ENCODE measurements around the gene BOD1L1.
"Not testable (repeated sequence)": the region's sequence is repeated elsewhere in the genome, so short reads cannot be mapped to it uniquely, and the experiment has no call there.

BOD1L1 gene

GRCh38 chr4:13588954-13589353 lies 38.6 kb downstream of the BOD1L1 start:
- Histone ChIP-seq H3K9me3 (ENCODE audit: control insufficient read depth in 1 of 2, low read length in 2 of 2) (no peaks in the 10 kb centered on the region), H3K4me3 (ENCODE audit: low read depth in 1 of 2, low read length in 2 of 2) (no peak overlapping the region), H3K27me3 (ENCODE audit: low read depth, low read length) (no peaks in the 10 kb centered on the region), H3K4me1 (ENCODE audit: control insufficient read depth in 1 of 2, insufficient read depth in 2 of 2, low read length in 2 of 2) (peaks cover 0 to 24% of the 10 kb centered on the region in 2 donors), H3K27ac (ENCODE audit: low read length) (no peak overlapping the region), H3K36me3 (ENCODE audit: control insufficient read depth in 1 of 2, insufficient read depth in 2 of 2, low read length in 2 of 2) (peaks cover 41 to 46% of the 10 kb centered on the region in 2 donors)

GRCh38 chr4:13584481-13584880 lies 43.0 kb downstream of the BOD1L1 start:
- H3K36me3 ChIP-seq (ENCODE audit: control insufficient read depth in 1 of 2, insufficient read depth in 2 of 2, low read length in 2 of 2) = peaks cover 60 to 66% of the 10 kb centered on the region in 2 donors
- no peaks in the 10 kb centered on the region for H3K9me3 ChIP-seq (ENCODE audit: control insufficient read depth in 1 of 2, low read length in 2 of 2)
- no peak overlapping the region for H3K4me3 ChIP-seq (ENCODE audit: low read depth in 1 of 2, low read length in 2 of 2)

GRCh38 chr4:13580036-13580435 lies 47.5 kb downstream of the BOD1L1 start:
- no peaks in the 10 kb centered on the region for H3K4me1 ChIP-seq (ENCODE audit: control insufficient read depth in 1 of 2, insufficient read depth in 2 of 2, low read length in 2 of 2)
- H3K9me3 ChIP-seq (ENCODE audit: control insufficient read depth in 1 of 2, low read length in 2 of 2) = no peaks in the 10 kb centered on the region
- H3K27ac ChIP-seq (ENCODE audit: low read length) = no peak overlapping the region
- no peak overlapping the region for H3K4me3 ChIP-seq (ENCODE audit: low read depth in 1 of 2, low read length in 2 of 2)
- H3K36me3 ChIP-seq (ENCODE audit: control insufficient read depth in 1 of 2, insufficient read depth in 2 of 2, low read length in 2 of 2) = peaks cover 67 to 78% of the 10 kb centered on the region in 2 donors
- H3K27me3 ChIP-seq (ENCODE audit: low read depth, low read length) = no peaks in the 10 kb centered on the region

More at GRCh38 chr4:13584481-13584880, 43.0 kb downstream of the BOD1L1 start:
- Histone ChIP-seq H3K27ac (ENCODE audit: low read length) (no peak overlapping the region), H3K4me1 (ENCODE audit: control insufficient read depth in 1 of 2, insufficient read depth in 2 of 2, low read length in 2 of 2) (peaks cover 0 to 3% of the 10 kb centered on the region in 2 donors), H3K27me3 (ENCODE audit: low read depth, low read length) (no peaks in the 10 kb centered on the region)

GRCh38 chr4:13577660-13578059 lies 49.9 kb downstream of the BOD1L1 start:
- peaks cover 63 to 75% of the 10 kb centered on the region in 2 donors for H3K36me3 ChIP-seq (ENCODE audit: control insufficient read depth in 1 of 2, insufficient read depth in 2 of 2, low read length in 2 of 2)

GRCh38 chr4:13570916-13571315 lies 56.6 kb downstream of the BOD1L1 start:
- H3K9me3 ChIP-seq (ENCODE audit: control insufficient read depth in 1 of 2, low read length in 2 of 2) = no peaks in the 10 kb centered on the region
- peaks cover 51 to 68% of the 10 kb centered on the region in 2 donors for H3K36me3 ChIP-seq (ENCODE audit: control insufficient read depth in 1 of 2, insufficient read depth in 2 of 2, low read length in 2 of 2)
- no peak overlapping the region for H3K4me3 ChIP-seq (ENCODE audit: low read depth in 1 of 2, low read length in 2 of 2)
- H3K27me3 ChIP-seq (ENCODE audit: low read depth, low read length) = no peaks in the 10 kb centered on the region
- no peak overlapping the region for H3K27ac ChIP-seq (ENCODE audit: low read length)
- no peaks in the 10 kb centered on the region for H3K4me1 ChIP-seq (ENCODE audit: control insufficient read depth in 1 of 2, insufficient read depth in 2 of 2, low read length in 2 of 2)

More at GRCh38 chr4:13577660-13578059, 49.9 kb downstream of the BOD1L1 start:
- no peaks in the 10 kb centered on the region for H3K4me1 ChIP-seq (ENCODE audit: control insufficient read depth in 1 of 2, insufficient read depth in 2 of 2, low read length in 2 of 2)
- H3K4me3 ChIP-seq (ENCODE audit: low read depth in 1 of 2, low read length in 2 of 2) = no peak overlapping the region
- no peak overlapping the region for H3K27ac ChIP-seq (ENCODE audit: low read length)
- H3K27me3 ChIP-seq (ENCODE audit: low read depth, low read length) = no peaks in the 10 kb centered on the region
- no peaks in the 10 kb centered on the region for H3K9me3 ChIP-seq (ENCODE audit: control insufficient read depth in 1 of 2, low read length in 2 of 2)

- Histone ChIP-seq H3K27ac (ENCODE audit: low read length) (no peak overlapping the region), H3K4me3 (ENCODE audit: low read depth in 1 of 2, low read length in 2 of 2) (no peak overlapping the region), H3K9me3 (ENCODE audit: control insufficient read depth in 1 of 2, low read length in 2 of 2) (no peaks in the 10 kb centered on the region), H3K36me3 (ENCODE audit: control insufficient read depth in 1 of 2, insufficient read depth in 2 of 2, low read length in 2 of 2) (peaks cover 33 to 50% of the 10 kb centered on the region in 2 donors), H3K27me3 (ENCODE audit: low read depth, low read length) (no peaks in the 10 kb centered on the region), H3K4me1 (ENCODE audit: control insufficient read depth in 1 of 2, insufficient read depth in 2 of 2, low read length in 2 of 2) (no peaks in the 10 kb centered on the region)
Observed at GRCh38 chr4:13567125-13567524, 60.4 kb downstream of the BOD1L1 start.

GRCh38 chr4:13562876-13563275 lies 64.6 kb downstream of the BOD1L1 start:
- peaks cover 0 to 15% of the 10 kb centered on the region in 2 donors for H3K36me3 ChIP-seq (ENCODE audit: control insufficient read depth in 1 of 2, insufficient read depth in 2 of 2, low read length in 2 of 2)
- no peaks in the 10 kb centered on the region for H3K4me1 ChIP-seq (ENCODE audit: control insufficient read depth in 1 of 2, insufficient read depth in 2 of 2, low read length in 2 of 2)
- H3K27me3 ChIP-seq (ENCODE audit: low read depth, low read length) = no peaks in the 10 kb centered on the region
- no peak overlapping the region for H3K4me3 ChIP-seq (ENCODE audit: low read depth in 1 of 2, low read length in 2 of 2)
- no peaks in the 10 kb centered on the region for H3K9me3 ChIP-seq (ENCODE audit: control insufficient read depth in 1 of 2, low read length in 2 of 2)
- H3K27ac ChIP-seq (ENCODE audit: low read length) = no peak overlapping the region

- no peaks in the 10 kb centered on the region for H3K4me1 ChIP-seq (ENCODE audit: control insufficient read depth in 1 of 2, insufficient read depth in 2 of 2, low read length in 2 of 2)
- no peaks in the 10 kb centered on the region for H3K9me3 ChIP-seq (ENCODE audit: control insufficient read depth in 1 of 2, low read length in 2 of 2)
- no peak overlapping the region for H3K4me3 ChIP-seq (ENCODE audit: low read depth in 1 of 2, low read length in 2 of 2)
- no peak overlapping the region for H3K27ac ChIP-seq (ENCODE audit: low read length)
- peaks cover 0 to 4% of the 10 kb centered on the region in 2 donors for H3K36me3 ChIP-seq (ENCODE audit: control insufficient read depth in 1 of 2, insufficient read depth in 2 of 2, low read length in 2 of 2)
- H3K27me3 ChIP-seq (ENCODE audit: low read depth, low read length) = no peaks in the 10 kb centered on the region
Observed at GRCh38 chr4:13561673-13562072, 65.9 kb downstream of the BOD1L1 start.

- not testable (repeated sequence) for H3K27me3 ChIP-seq (ENCODE audit: low read depth, low read length); H3K27ac ChIP-seq (ENCODE audit: low read length); H3K4me3 ChIP-seq (ENCODE audit: low read depth in 1 of 2, low read length in 2 of 2)
Observed at GRCh38 chr4:13560111-13560510, 67.4 kb downstream of the BOD1L1 start.

GRCh38 chr4:13559413-13559812 lies 68.1 kb downstream of the BOD1L1 start:
- Histone ChIP-seq H3K36me3 (ENCODE audit: control insufficient read depth in 1 of 2, insufficient read depth in 2 of 2, low read length in 2 of 2) (no peaks in the 10 kb centered on the region), H3K9me3 (ENCODE audit: control insufficient read depth in 1 of 2, low read length in 2 of 2) (no peaks in the 10 kb centered on the region), H3K4me1 (ENCODE audit: control insufficient read depth in 1 of 2, insufficient read depth in 2 of 2, low read length in 2 of 2) (no peaks in the 10 kb centered on the region), H3K4me3 (ENCODE audit: low read depth in 1 of 2, low read length in 2 of 2) (no peak overlapping the region), H3K27me3 (ENCODE audit: low read depth, low read length) (no peaks in the 10 kb centered on the region), H3K27ac (ENCODE audit: low read length) (no peak overlapping the region)

More at GRCh38 chr4:13560111-13560510, 67.4 kb downstream of the BOD1L1 start:
- H3K9me3 ChIP-seq (ENCODE audit: control insufficient read depth in 1 of 2, low read length in 2 of 2); H3K36me3 ChIP-seq (ENCODE audit: control insufficient read depth in 1 of 2, insufficient read depth in 2 of 2, low read length in 2 of 2); H3K4me1 ChIP-seq (ENCODE audit: control insufficient read depth in 1 of 2, insufficient read depth in 2 of 2, low read length in 2 of 2): not testable (repeated sequence)

- Histone ChIP-seq H3K9me3 (ENCODE audit: control insufficient read depth in 1 of 2, low read length in 2 of 2) (no peaks in the 10 kb centered on the region), H3K27ac (ENCODE audit: low read length) (no peak overlapping the region), H3K4me1 (ENCODE audit: control insufficient read depth in 1 of 2, insufficient read depth in 2 of 2, low read length in 2 of 2) (no peaks in the 10 kb centered on the region), H3K4me3 (ENCODE audit: low read depth in 1 of 2, low read length in 2 of 2) (no peak overlapping the region), H3K27me3 (ENCODE audit: low read depth, low read length) (no peaks in the 10 kb centered on the region), H3K36me3 (ENCODE audit: control insufficient read depth in 1 of 2, insufficient read depth in 2 of 2, low read length in 2 of 2) (no peaks in the 10 kb centered on the region)
Observed at GRCh38 chr4:13558881-13559280, 68.6 kb downstream of the BOD1L1 start.

- H3K4me1 ChIP-seq (ENCODE audit: control insufficient read depth in 1 of 2, insufficient read depth in 2 of 2, low read length in 2 of 2) = peaks cover 0 to 1% of the 10 kb centered on the region in 2 donors
- H3K27me3 ChIP-seq (ENCODE audit: low read depth, low read length) = no peaks in the 10 kb centered on the region
- H3K4me3 ChIP-seq (ENCODE audit: low read depth in 1 of 2, low read length in 2 of 2) = no peak overlapping the region
- peaks cover 0 to 4% of the 10 kb centered on the region in 2 donors for H3K9me3 ChIP-seq (ENCODE audit: control insufficient read depth in 1 of 2, low read length in 2 of 2)
- no peak overlapping the region for H3K27ac ChIP-seq (ENCODE audit: low read length)
- H3K36me3 ChIP-seq (ENCODE audit: control insufficient read depth in 1 of 2, insufficient read depth in 2 of 2, low read length in 2 of 2) = no peaks in the 10 kb centered on the region
Observed at GRCh38 chr4:13555325-13555724, 72.2 kb downstream of the BOD1L1 start.
